HG03442 (cell line): ENCODE results near the gene SLC49A3.
"Not testable (repeated sequence)": the region's sequence is repeated elsewhere in the genome, so short reads cannot be mapped to it uniquely, and the experiment has no call there.

Source experiments
- ATAC-seq: cut with Tn5 transposase; IDR thresholded peaks from one replicate; pipeline ENCODE4 v1.9.1; 2021; ENCODE audit warnings: mild to moderate bottlenecking, moderate library complexity; ENCODE audit not compliant: unreplicated experiment

The SLC49A3 gene

GRCh38 chr4:722169-722725, 33.3 kb upstream of the SLC49A3 start:
- ATAC-seq = no peak

- no peak for ATAC-seq
These were observed 32.6 kb upstream of the SLC49A3 start for GRCh38 chr4:721261-722168.

DNA sequence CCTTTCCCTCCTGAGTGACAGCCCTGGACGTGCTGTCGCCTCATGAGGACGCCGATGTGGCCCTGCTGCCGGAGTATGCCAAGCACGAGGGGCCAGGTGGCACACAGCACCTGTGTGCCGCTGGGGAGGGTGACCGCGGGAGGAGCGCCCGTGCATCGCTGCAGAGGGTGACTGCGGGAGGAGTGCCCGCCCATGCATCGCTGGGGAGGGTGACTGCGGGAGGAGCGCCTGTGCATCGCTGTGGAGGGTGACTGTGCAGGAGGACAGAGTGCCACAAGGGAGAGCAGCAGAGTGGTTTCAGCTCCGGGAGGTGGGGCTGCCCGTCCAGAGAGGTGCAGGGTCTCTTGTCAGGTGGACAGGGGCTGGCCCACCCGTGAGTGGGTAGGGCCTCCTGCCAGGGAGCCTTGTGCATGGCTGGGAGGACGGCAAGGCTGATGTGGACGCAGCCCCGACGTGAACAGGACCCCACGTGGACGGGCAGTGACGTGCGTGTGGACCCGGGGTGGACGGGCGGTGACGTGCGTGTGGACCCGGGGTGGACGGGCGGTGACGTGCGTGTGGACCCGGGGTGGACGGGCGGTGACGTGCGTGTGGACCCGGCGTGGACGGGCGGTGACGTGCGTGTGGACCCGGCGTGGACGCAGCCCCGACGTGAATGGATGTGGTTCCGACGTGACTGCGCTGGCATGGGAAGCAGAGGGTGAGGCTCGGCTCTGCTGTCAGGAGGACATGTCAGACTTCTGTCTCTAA, 31.3 kb upstream of the SLC49A3 start:
- no peak for ATAC-seq

DNA sequence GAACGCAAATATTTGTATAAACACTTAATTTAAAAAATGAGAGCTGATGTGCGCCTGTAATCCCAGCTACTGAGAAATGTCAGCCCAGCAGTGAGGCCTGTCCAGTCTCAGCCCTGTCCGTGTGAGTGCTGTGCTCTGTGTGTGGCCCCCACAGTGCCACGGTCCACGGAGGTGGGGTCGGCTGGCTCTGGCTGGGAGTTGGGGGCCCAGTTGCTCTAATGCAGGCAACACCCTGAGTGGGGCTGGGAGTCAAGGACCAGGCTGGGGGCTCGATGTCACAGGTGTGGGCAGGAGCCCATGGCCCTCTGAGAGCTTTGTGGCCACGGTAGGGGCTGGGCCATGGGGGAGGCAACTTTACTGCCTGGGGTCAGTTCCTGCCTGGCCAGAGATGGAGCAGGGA, 29.5 kb upstream of the SLC49A3 start:
- no peak for ATAC-seq

DNA sequence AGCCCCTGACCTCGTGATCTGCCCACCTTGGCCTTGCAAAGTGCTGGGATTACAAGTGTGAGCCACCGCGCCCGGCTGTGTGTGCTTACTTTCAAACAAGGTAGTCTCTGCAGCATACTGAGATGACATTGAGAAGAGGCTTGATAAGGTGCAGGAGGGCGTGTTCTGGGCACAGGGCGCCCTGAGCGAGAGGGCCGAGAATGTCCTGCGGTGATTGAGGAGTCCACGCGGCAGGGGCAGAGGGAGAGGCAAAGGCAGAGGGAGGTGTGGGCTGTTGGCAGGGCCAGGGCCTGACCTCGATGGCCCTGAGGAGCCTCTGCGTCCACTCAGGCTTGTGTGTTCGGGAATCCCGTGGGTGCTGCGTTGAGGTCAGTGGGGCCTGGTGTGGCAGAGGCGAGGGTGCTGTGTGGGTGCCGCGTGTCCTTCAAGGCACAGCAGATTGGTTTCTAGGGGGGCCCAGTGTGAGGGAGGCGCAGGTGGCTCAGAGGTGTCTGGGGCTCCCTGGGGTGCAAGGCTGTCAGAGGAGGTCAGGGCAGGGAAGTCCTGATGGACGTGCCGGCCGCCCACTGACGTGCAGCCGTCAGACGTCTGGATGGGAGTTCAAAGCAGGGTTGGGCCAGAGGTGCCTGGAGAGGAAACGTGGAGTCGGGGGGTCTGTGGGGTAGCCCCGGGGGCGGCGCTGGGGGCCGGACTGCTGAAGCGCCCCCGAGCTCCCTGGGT, 28.8 kb upstream of the SLC49A3 start:
- no peak for ATAC-seq

GRCh38 chr4:714087-714486, 25.1 kb upstream of the SLC49A3 start:
- ATAC-seq = no peak

GRCh38 chr4:712916-713632, 24.1 kb upstream of the SLC49A3 start:
- no peak for ATAC-seq

DNA sequence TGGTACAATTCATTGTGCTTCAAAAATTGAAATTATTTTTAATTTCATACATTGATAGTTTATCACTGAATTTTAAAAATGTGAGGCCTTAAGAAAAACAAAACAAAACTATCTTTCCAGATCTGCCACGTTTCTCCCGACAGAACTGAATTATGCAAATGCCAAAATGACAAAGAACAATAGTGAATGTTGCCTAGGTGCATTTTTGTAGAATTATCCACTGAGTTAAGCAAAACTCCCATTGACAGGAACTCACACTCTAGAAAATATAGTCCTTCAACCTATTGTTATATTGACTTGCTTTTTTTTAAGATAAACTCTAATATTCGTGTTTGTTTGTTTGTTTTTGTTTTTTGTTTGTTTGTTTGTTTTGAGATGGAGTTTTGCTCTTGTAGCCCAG, 23.1 kb upstream of the SLC49A3 start:
- ATAC-seq = no peak

DNA sequence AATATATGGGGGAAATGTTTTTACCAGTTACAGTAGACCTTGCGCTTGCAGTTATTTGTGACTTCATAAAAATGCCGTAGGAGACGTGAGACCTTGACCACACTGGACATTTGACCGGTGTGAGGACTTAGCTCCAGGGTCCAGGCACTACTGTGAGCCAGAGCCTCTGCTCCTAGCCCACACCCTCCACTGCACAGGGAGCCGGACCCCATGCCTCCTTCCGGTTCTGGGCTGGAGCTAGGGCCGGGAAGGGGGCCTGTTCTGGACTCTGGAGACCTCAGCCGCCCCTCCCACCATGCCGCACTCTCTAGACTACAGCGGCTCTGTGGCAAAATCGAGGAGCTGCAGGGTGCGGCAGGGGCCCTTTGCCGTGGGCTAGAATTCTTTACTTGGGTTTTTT, 22.0 kb upstream of the SLC49A3 start:
- no peak for ATAC-seq

- no peak for ATAC-seq
These were observed 21.2 kb upstream of the SLC49A3 start for GRCh38 chr4:710116-710515.

- no peak for ATAC-seq
These were observed 20.4 kb upstream of the SLC49A3 start for GRCh38 chr4:709348-709747.

GRCh38 chr4:708631-708933, 19.6 kb upstream of the SLC49A3 start:
- ATAC-seq = no peak

- no peak for ATAC-seq
These were observed 19.1 kb upstream of the SLC49A3 start for GRCh38 chr4:707929-708630.

DNA sequence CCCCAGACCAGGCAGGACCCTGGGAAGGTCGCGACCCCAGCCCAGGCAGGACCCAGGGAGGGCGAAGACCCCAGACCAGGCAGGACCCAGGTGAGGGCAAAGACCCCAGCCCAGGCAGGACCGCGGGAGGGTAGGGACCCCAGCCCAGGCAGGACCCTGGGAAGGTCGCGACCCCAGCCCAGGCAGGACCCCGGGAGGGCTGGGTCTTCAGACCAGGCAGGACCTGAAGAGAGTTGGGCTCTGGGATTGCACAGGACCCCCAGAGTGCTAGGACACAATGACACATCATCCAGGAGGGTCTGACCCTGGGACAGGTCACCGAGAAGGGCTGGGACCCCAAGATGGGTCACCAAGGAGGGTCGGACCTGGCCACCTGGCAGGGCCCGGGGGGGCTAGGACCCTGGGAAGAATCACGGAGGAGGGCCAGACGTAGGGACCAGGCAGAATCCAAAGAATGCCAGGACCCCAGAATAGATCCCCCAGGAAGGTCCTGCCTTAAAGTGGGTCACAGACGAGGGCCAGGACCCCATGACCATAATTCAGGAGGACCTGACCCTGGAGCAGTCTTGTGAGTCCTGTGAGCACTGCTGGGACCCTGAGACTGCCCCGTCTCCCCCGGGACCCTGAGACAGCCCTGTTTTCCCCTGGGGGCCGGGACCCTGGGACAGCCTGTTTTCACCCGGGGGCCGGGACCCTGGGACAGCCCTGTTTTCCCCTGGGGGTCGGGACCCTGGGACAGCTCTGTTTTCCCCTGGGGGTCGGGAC, 18.1 kb upstream of the SLC49A3 start:
- ATAC-seq = no peak

DNA sequence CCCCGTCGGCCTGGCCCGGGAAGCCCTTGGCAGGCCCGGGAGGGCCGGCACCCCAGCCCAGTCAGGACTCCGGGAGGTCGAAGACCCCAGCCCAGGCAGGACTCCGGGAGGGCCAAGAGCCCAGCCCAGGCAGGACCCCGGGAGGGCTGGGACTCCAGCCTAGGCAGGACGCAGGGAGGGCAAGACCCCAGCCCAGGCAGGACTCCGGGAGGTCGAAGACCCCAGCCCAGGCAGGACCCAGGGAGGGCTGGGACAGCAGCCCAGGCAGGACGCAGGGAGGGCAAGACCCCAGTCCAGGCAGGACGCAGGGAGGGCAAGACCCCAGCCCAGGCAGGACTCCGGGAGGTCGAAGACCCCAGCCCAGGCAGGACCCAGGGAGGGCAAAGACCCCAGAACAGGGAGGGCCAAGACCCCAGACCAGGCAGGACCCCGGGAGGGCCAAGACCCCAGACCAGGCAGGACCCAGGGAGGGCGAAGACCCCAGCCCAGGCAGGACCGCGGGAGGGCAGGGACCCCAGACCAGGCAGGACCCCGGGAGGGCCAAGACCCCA, 17.2 kb upstream of the SLC49A3 start:
- ATAC-seq = not testable (repeated sequence)

DNA sequence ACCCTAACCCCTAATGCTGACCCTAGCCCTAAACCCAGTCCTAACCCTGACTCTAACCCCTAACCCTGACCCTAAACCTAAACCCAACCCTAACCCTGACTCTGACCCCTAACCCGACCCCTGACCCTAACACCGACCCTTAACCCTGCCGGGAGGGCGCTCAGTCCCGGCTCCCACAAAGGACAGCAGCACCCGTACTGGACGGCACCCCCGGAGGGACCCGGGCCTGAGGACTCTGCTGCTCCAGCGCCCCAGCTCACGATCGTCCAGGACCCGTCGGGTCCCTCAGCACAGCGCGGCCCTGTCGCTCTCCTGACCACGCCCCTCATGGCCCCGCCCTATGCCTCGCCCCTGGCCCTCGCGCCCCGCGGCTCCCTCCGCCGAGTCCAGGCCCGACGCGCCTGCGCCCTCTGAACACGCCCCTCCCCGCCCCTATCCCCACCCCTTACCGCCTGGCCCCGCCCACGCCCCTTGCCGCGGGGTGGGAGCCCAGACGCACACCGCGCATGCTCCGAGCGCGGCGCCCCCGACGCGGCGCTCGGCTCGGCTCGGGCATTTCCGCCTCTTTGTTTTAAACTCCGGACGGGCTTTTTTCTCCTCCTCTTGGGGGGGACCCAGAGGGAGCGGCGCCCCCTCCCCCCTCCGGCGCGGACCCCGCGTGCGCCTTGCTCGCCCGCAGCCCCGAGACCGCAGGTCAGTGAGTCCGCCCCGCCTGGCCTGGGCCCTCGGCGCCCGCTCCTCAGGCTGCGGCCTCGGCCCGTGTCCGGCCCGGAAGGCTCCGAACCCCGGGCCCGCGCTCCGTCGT, 16.5 kb upstream of the SLC49A3 start, which contains the start of gene PCGF3:
Gene PCGF3, plus strand, starts transcription at position 555 of the 805 bp plus-strand sequence. CDS start 27,849 bp downstream, outside the sequence.
- peak; percentile 87 for ATAC-seq

GRCh38 chr4:704971-705277, 16.0 kb upstream of the SLC49A3 start:
- no peak for ATAC-seq

GRCh38 chr4:704198-704891, 15.4 kb upstream of the SLC49A3 start:
- ATAC-seq = no peak
